Common myeloid progenitor, CD34-positive (primary cell): ENCODE results near the gene DPYD.
A peak's percentile ranks its signal among the peaks of the same experiment; 100 is the strongest.
"Not testable (repeated sequence)": the region's sequence is repeated elsewhere in the genome, so short reads cannot be mapped to it uniquely, and the experiment has no call there.

Experiments
- CTCF ChIA-PET: fragments of 350-600 bp; sonication (Branson Sonifier 250); formaldehyde crosslinking; loops from one replicate; lab custom pipeline; 2021; ENCODE audit warnings: antibody characterized with exemption; lab: Charles Lee
- POLR2A ChIA-PET: fragments of 350-600 bp; sonication (Branson Sonifier 250); formaldehyde crosslinking; loops from one replicate; lab custom pipeline; 2021; ENCODE audit warnings: antibody characterized with exemption; lab: Charles Lee
- DNase-seq, 3 donors: peaks; one replicate each; pipeline versions ENCODE4 v3.0.0 to v3.0.0-alpha.2; 2013
- H3K27ac ChIP-seq, 2 experiments: 1 replicate in 1 of 2; 2 replicates in 1 of 2; pipeline ENCODE4 v1.7.0; 2013; ENCODE audit warnings: inconsistent platforms in 2 of 2, low read length in 2 of 2, mild to moderate bottlenecking in 2 of 2, low read depth in 1 of 2, moderate library complexity in 1 of 2; ENCODE audit not compliant: severe bottlenecking in 2 of 2, insufficient read depth in 1 of 2, poor library complexity in 1 of 2
- H3K27me3 ChIP-seq, 5 experiments: replicated peaks in 2 of 5; 1 replicate in 3 of 5; 2 replicates in 2 of 5; pipeline versions ENCODE4 v1.6.1 to v1.7.0; 2013; ENCODE audit warnings: low read length in 4 of 5, mild to moderate bottlenecking in 2 of 5, moderate library complexity in 2 of 5, inconsistent platforms in 1 of 5; ENCODE audit not compliant: insufficient read depth in 5 of 5, control insufficient read depth in 4 of 5
- H3K36me3 ChIP-seq, 4 experiments: 1 replicate in 2 of 4; 2 replicates in 2 of 4; pipeline versions ENCODE4 v1.6.1 to v1.7.0; 2013; ENCODE audit warnings: low read length in 3 of 4, control low read depth in 1 of 4, mild to moderate bottlenecking in 1 of 4; ENCODE audit not compliant: control insufficient read depth in 4 of 4, insufficient read depth in 4 of 4
- H3K4me1 ChIP-seq, 4 experiments: 1 replicate in 3 of 4; 2 replicates in 1 of 4; pipeline versions ENCODE4 v1.6.1 to v1.7.1; 2013; ENCODE audit warnings: low read length in 3 of 4, mild to moderate bottlenecking in 3 of 4, control low read depth in 1 of 4, inconsistent platforms in 1 of 4, moderate library complexity in 1 of 4; ENCODE audit not compliant: control insufficient read depth in 4 of 4, insufficient read depth in 4 of 4; ENCODE audit errors: control extremely low read depth in 1 of 4
- H3K4me3 ChIP-seq, 7 experiments: 1 replicate in 4 of 7; 2 replicates in 3 of 7; pipeline versions ENCODE4 v1.5.1 to v1.7.0; 2013; ENCODE audit warnings: mild to moderate bottlenecking in 7 of 7, low read length in 6 of 7, moderate library complexity in 6 of 7, inconsistent platforms in 2 of 7, low read depth in 2 of 7, control low read depth in 1 of 7; ENCODE audit not compliant: insufficient read depth in 4 of 7, control insufficient read depth in 1 of 7; ENCODE audit errors: extremely low read depth in 1 of 7
- H3K9me3 ChIP-seq, 5 experiments: 1 replicate in 4 of 5; 2 replicates in 1 of 5; pipeline versions ENCODE4 v1.6.1 to v1.7.1; 2013; ENCODE audit warnings: low read length in 4 of 5, mild to moderate bottlenecking in 2 of 5, inconsistent platforms in 1 of 5, low read depth in 1 of 5, moderate library complexity in 1 of 5; ENCODE audit not compliant: control insufficient read depth in 4 of 5, insufficient read depth in 2 of 5; ENCODE audit errors: control extremely low read depth in 1 of 5
- WGBS: methylation state at CpG from one replicate; pipeline ENCODE4 v1.1.5; 2013; ENCODE audit not compliant: insufficient coverage; 5-methylcytosine and 5-hydroxymethylcytosine counted together

DPYD gene

GRCh38 chr1:97243973-97244560 lies 676.8 kb downstream of the DPYD start:
- Histone ChIP-seq H3K9me3 (no peaks in the 10 kb centered on the region), H3K27ac (no peak overlapping the region), H3K4me1 (no peaks in the 10 kb centered on the region), H3K27me3 (no peaks in the 10 kb centered on the region), H3K4me3 (no peak overlapping the region), H3K36me3 (no peaks in the 10 kb centered on the region)
- ChIA-PET POLR2A (no interaction called here), CTCF (interaction anchor here (0.7 to 1.4 kb wide), 5 partner anchors 11 to 804 kb away, joined by 3 read pairs; no protein-coding TSS in a partner anchor)
- 100% methylated on average over 1 of the region's 2 CpGs for WGBS
- peak; percentile 11 to 37 (median 31) for DNase-seq

DNA sequence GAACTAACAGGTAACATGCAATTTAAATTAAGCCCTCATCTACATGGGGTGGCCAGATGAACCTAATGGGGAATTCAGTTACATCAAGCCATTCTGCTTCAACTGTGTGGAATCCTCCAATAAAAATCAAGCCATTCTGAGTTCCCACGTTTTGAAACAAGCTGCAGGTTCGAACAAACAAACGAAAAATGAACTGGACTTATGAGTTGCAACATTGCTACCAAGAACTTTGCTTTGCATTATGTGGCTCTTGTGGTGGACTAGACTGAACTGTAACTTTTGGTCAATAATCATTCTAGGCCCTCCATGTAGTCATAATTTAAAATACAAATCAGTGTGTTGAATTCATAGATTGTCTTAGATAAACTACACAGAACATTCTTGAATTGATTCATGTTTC lies 682.0 kb downstream of the DPYD start:
- Histone ChIP-seq H3K36me3 (peaks cover 0 to 2% (median 0%) of the 10 kb centered on the region in 4 experiments), H3K27ac (no peak overlapping the region), H3K27me3 (no peaks in the 10 kb centered on the region), H3K4me3 (no peak overlapping the region), H3K4me1 (no peaks in the 10 kb centered on the region), H3K9me3 (no peaks in the 10 kb centered on the region)
- 79% methylated on average over 3 of the region's 3 CpGs for WGBS
- no peak for DNase-seq
- ChIA-PET CTCF (no interaction called here), POLR2A (no interaction called here)

DNA sequence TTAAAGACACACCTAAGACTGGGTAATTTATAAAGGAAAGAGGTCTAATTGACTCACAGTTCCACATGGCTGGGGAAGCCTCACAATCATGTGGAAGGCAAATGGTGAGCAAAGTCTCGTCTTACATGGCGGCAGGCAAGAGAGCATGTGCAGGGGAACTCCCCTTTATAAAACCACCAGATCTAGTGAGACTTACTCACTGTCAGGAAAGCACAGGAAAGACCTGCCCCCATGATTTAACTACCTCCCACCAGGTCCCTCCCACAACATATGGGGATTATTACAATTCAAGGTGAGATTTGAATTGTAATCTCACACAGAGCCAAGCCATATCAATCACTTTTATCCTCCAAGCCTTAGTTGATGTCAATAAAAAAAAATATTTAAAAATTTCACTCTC lies 689.5 kb downstream of the DPYD start:
- CTCF ChIA-PET, H3K9me3 ChIP-seq, DNase-seq, H3K27me3 ChIP-seq, H3K4me1 ChIP-seq, H3K27ac ChIP-seq, H3K4me3 ChIP-seq, POLR2A ChIA-PET: not testable (repeated sequence)
- H3K36me3 ChIP-seq, result peaks cover 5 to 22% (median 7%) of the 10 kb centered on the region in 4 experiments
- WGBS, result 100% methylated on average over 2 of the region's 2 CpGs

GRCh38 chr1:97212671-97213070 lies 708.2 kb downstream of the DPYD start:
- no peak overlapping the region for H3K27ac ChIP-seq
- no peaks in the 10 kb centered on the region for H3K27me3 ChIP-seq
- POLR2A ChIA-PET, result no interaction called here
- CTCF ChIA-PET, result no interaction called here
- H3K9me3 ChIP-seq, result no peaks in the 10 kb centered on the region
- no peak overlapping the region for H3K4me3 ChIP-seq
- no peaks in the 10 kb centered on the region for H3K4me1 ChIP-seq
- DNase-seq, result no peak
- peaks cover 0 to 2% (median 0%) of the 10 kb centered on the region in 4 experiments for H3K36me3 ChIP-seq
- WGBS, result 100% methylated on average over 2 of the region's 2 CpGs

- DNase-seq, result no peak
- ChIA-PET POLR2A (no interaction called here), CTCF (interaction anchor here (2.2 kb wide), 1 partner anchor 12 kb away, joined by 6 read pairs; no protein-coding TSS in a partner anchor)
- peaks cover 0 to 2% (median 0%) of the 10 kb centered on the region in 4 experiments for H3K36me3 ChIP-seq
- no peaks in the 10 kb centered on the region for H3K27me3 ChIP-seq
- no peak overlapping the region for H3K4me3 ChIP-seq
- WGBS, result no CpG with 5 or more reads among the region's 1 CpG
- no peak overlapping the region for H3K27ac ChIP-seq
- no peaks in the 10 kb centered on the region for H3K9me3 ChIP-seq
- H3K4me1 ChIP-seq, result no peaks in the 10 kb centered on the region
These were observed 710.5 kb downstream of the DPYD start for GRCh38 chr1:97210307-97210706.

DNA sequence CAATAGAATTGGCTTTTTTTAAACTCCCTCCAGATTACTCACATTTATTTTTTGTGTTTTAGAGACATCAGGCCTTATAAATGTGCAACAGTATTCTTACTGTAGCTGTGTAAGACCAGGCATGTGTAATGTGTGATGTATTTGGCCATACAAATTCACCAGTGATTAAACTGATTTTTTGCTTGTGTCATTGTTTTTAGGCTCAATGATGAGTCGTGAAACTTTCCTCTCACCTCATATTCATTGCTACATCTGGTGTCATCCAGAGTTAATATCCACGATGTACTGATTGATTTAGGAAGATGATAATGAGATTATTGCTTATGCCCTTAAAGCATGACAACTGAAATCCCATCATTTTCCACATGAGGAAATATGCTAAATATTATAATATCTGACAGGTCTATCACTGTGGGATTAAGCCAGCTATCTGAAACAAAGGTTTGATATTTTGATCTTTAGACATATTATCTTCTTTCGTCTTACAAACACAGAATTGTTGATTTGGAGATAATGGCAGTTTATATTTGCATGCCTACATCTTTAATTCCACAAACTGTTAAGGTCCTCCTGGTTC lies 711.4 kb downstream of the DPYD start:
- no peak overlapping the region for H3K27ac ChIP-seq
- no peaks in the 10 kb centered on the region for H3K36me3 ChIP-seq
- CTCF ChIA-PET, result interaction anchor here (2.2 kb wide), 1 partner anchor 12 kb away, joined by 6 read pairs; no protein-coding TSS in a partner anchor
- no peaks in the 10 kb centered on the region for H3K4me1 ChIP-seq
- no CpG with 5 or more reads among the region's 3 CpGs for WGBS
- peak in 1 of 3 donors; percentile 1 for DNase-seq
- POLR2A ChIA-PET, result no interaction called here
- H3K4me3 ChIP-seq, result no peak overlapping the region
- H3K27me3 ChIP-seq, result no peaks in the 10 kb centered on the region
- no peaks in the 10 kb centered on the region for H3K9me3 ChIP-seq

DNA sequence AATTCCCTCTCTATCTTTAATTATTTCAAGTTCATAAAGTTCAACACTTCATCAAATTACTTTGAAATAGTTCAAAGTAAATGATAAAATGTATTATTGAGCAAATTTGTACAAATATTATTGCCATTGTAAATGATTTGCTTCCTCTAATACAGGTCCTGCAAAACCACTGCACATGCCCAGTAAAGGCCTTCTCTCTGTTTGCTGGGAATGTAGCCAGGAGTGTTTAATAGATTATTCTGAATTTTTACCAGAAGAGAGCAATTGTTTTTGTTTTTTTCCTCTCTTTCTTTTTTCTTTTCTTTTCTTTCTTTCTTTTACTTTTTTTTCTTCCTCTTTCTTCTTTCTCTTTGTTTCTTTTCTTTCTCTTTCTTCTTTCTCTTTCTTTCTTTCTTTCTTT lies 713.0 kb downstream of the DPYD start:
- Histone ChIP-seq H3K9me3 (no peaks in the 10 kb centered on the region), H3K27ac (no peak overlapping the region), H3K27me3 (no peaks in the 10 kb centered on the region), H3K4me3 (no peak overlapping the region), H3K4me1 (no peaks in the 10 kb centered on the region), H3K36me3 (no peaks in the 10 kb centered on the region)
- CTCF ChIA-PET, result no interaction called here
- POLR2A ChIA-PET, result no interaction called here
- DNase-seq, result no peak
